Tibial artery (tissue), 4 donors: ENCODE results near the gene PCNX3.

Source experiments
- DNase-seq, 2 donors: peaks; one replicate each; pipeline ENCODE4 v3.0.0-alpha.2; 2019
- H3K27ac ChIP-seq, 2 donors: fragments of 200-600 bp; sonication (generic) in 1 of 2; 1 replicate in 1 of 2; 2 replicates in 1 of 2; pipeline ENCODE4 v1.5.1; 2018 to 2019; ENCODE audit warnings: mild to moderate bottlenecking in 1 of 2
- H3K27me3 ChIP-seq, 2 donors: fragments of 200-600 bp; sonication (generic) in 1 of 2; one replicate each; pipeline versions ENCODE4 v1.5.1 to v1.6.0; 2016 to 2019
- H3K36me3 ChIP-seq, 3 donors: fragments of 200-600 bp; sonication (generic) in 2 of 3; one replicate each; pipeline ENCODE4 v1.5.1; 2016 to 2019; ENCODE audit warnings: mild to moderate bottlenecking in 2 of 3
- H3K4me1 ChIP-seq, 4 donors: fragments of 200-600 bp; sonication (generic) in 2 of 4; 1 replicate in 3 of 4; 2 replicates in 1 of 4; pipeline ENCODE4 v1.5.1; 2016 to 2019
- H3K4me3 ChIP-seq, 2 donors: fragments of 200-600 bp; sonication (generic) in 1 of 2; 1 replicate in 1 of 2; 2 replicates in 1 of 2; pipeline ENCODE4 v1.5.1; 2018 to 2019; ENCODE audit warnings: mild to moderate bottlenecking in 2 of 2
- H3K9me3 ChIP-seq, 3 donors: fragments of 200-600 bp; sonication (generic) in 1 of 3; one replicate each; pipeline ENCODE4 v1.5.1; 2016 to 2019
- intact Hi-C: fragments of 100-400 bp; cut with DNase I; formaldehyde crosslinking; loops from one replicate; pipeline ENCODE4 v1.15.0; 2023; ENCODE audit warnings: low total_unique reads
- TF ChIP-seq, protein P1 (sequence below), 2 experiments: fragments of 200-600 bp in 1 of 2; fragments of 450-650 bp in 1 of 2; IDR thresholded peaks; one replicate each; pipeline ENCODE4 v1.5.1; 2017 to 2019; ENCODE audit warnings: antibody characterized with exemption in 2 of 2, mild to moderate bottlenecking in 1 of 2, moderate library complexity in 1 of 2

Gene PCNX3

DNA sequence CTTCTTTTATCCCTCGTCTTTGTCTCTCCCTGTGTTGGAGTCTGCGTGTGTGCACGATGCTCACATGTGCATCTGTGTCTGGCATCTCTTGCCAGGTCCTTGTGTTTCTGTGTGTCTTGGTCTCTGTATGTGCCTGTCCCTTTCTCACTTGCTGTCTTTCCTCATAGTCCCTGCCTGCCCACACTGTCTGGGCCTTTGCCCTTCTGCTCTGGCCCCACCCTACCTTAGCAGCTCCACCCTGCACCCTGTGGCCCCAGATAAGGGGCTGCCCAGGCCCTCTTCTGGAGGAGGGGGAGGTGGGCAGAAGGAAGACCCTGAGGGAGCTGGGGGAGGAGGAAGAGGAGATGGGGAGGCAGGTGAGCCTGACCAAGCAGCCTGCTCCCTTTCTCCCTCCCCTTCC lies 36.9 kb upstream of the PCNX3 start:
- Histone ChIP-seq H3K27ac (peak overlapping the region; percentile 93 to 98), H3K27me3 (no peaks in the 10 kb centered on the region), H3K36me3 (peaks cover 39 to 51% (median 49%) of the 10 kb centered on the region in 3 donors), H3K4me3 (peak overlapping the region in 1 of 2 donors; percentile 96), H3K9me3 (no peaks in the 10 kb centered on the region), H3K4me1 (peaks cover 0 to 53% (median 33%) of the 10 kb centered on the region in 4 donors)
- TF ChIP-seq, protein P1, sequence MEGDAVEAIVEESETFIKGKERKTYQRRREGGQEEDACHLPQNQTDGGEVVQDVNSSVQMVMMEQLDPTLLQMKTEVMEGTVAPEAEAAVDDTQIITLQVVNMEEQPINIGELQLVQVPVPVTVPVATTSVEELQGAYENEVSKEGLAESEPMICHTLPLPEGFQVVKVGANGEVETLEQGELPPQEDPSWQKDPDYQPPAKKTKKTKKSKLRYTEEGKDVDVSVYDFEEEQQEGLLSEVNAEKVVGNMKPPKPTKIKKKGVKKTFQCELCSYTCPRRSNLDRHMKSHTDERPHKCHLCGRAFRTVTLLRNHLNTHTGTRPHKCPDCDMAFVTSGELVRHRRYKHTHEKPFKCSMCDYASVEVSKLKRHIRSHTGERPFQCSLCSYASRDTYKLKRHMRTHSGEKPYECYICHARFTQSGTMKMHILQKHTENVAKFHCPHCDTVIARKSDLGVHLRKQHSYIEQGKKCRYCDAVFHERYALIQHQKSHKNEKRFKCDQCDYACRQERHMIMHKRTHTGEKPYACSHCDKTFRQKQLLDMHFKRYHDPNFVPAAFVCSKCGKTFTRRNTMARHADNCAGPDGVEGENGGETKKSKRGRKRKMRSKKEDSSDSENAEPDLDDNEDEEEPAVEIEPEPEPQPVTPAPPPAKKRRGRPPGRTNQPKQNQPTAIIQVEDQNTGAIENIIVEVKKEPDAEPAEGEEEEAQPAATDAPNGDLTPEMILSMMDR (IDR thresholded peaks at IDR 0.05), result no peak
- no peak for DNase-seq
- intact Hi-C loops, result no loop called here

DNA sequence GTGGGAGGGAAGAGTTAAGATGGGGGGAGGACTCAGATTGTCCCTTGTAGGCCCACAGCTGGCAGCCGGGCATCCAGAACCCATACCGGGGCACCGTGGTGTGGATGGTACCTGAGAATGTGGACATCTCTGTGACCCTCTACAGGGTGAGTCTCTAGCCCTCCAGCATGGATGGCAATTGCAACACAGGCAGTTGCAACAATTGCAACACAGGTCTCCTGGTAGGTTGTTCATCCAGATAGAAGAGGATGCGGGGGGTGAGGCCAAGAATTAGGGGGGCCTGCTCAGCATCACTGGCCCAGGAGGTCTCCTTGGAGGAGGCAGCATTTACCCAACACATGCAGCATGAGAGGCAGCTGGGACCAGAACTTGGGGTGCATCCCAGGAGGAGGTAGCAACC lies 36.3 kb upstream of the PCNX3 start:
- DNase-seq, result no peak
- TF ChIP-seq, protein P1 (IDR thresholded peaks at IDR 0.05), result no peak
- Histone ChIP-seq H3K36me3 (peaks cover 45 to 58% (median 55%) of the 10 kb centered on the region in 3 donors), H3K4me3 (no peak overlapping the region), H3K27me3 (no peaks in the 10 kb centered on the region), H3K9me3 (no peaks in the 10 kb centered on the region), H3K4me1 (peaks cover 0 to 49% (median 31%) of the 10 kb centered on the region in 4 donors), H3K27ac (peak overlapping the region; percentile 93 to 98)
- intact Hi-C loops, result no loop called here

DNA sequence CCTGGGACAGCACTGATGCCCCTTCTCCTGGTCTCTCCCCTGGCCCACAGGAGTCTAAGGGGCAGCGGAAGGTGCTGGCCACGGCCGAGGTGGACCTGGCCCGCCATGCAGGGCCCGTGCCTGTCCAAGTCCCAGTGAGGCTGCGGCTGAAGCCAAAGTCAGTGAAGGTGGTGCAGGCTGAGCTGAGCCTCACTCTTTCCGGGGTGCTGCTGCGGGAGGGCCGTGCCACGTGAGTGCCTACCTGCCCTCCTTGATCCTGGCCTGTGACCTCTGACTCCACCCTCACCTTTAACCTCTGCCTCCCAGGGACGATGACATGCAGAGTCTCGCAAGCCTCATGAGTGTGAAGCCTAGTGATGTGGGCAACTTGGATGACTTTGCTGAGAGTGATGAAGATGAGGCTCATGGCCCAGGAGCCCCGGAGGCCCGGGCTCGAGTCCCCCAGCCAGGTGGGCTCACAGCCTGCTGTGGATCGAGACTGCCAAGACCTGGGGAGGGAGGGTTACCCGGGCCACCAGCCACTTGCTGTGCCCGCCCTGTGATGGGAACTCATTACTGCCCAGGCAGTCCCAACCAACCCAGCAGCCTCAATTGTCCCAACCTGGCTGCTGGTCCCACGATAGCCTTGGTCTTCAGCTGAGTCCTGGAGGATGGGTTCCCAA lies 35.4 kb upstream of the PCNX3 start:
- TF ChIP-seq, protein P1 (IDR thresholded peaks at IDR 0.05), result no peak
- Histone ChIP-seq H3K4me3 (no peak overlapping the region), H3K27ac (peak overlapping the region; percentile 57 to 98), H3K27me3 (no peaks in the 10 kb centered on the region), H3K4me1 (peaks cover 0 to 41% (median 26%) of the 10 kb centered on the region in 4 donors), H3K9me3 (no peaks in the 10 kb centered on the region), H3K36me3 (peaks cover 51 to 64% (median 64%) of the 10 kb centered on the region in 3 donors)
- no peak for DNase-seq
- intact Hi-C loops, result no loop called here

DNA sequence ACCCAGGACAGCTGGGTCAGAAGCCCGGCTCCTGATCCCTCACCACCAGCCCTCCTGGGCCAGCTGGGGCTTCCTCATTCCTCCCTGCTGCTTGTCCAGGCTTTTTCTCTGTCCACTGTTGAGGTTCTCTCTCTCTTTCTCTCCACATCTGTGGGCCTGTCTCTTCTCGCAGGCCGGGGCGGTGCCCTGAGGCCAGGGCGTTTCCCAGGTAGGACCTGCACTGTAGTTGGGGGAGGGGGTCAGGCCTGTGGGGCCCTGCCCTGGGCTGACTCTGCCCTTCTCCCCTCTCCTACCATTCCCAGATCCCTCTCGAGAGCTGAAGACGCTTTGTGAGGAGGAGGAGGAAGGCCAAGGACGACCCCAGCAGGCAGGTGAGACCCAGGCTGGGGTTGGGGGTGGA lies 34.8 kb upstream of the PCNX3 start:
- Histone ChIP-seq H3K27me3 (no peaks in the 10 kb centered on the region), H3K36me3 (peaks cover 56 to 70% (median 69%) of the 10 kb centered on the region in 3 donors), H3K9me3 (no peaks in the 10 kb centered on the region), H3K4me3 (no peak overlapping the region), H3K4me1 (peaks cover 0 to 41% (median 27%) of the 10 kb centered on the region in 4 donors), H3K27ac (peak overlapping the region; percentile 57 to 98)
- intact Hi-C loops, result no loop called here
- DNase-seq, result no peak
- TF ChIP-seq, protein P1 (IDR thresholded peaks at IDR 0.05), result no peak

DNA sequence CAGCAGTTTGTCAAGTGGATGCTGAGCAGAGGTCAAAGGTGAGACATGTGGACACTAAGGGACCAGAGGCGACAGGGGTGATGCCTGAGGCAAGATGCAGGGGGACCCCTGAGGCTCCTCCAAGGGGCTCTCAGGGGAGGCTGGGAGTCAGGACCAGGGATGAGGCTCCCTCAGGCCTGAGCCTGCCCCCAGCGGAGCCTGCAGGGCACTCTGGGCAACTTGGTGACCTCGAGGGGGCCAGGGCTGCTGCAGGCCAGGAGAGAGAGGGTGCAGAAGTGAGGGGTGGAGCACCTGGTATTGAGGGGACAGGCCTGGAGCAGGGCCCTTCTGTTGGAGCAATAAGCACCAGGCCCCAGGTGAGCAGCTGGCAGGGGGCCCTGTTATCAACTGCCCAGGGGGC lies 33.6 kb upstream of the PCNX3 start:
- Histone ChIP-seq H3K36me3 (peaks cover 58 to 77% (median 77%) of the 10 kb centered on the region in 3 donors), H3K27ac (peak overlapping the region; percentile 57 to 98), H3K27me3 (no peaks in the 10 kb centered on the region), H3K9me3 (no peaks in the 10 kb centered on the region), H3K4me1 (peaks cover 0 to 42% (median 38%) of the 10 kb centered on the region in 4 donors), H3K4me3 (no peak overlapping the region)
- TF ChIP-seq, protein P1 (IDR thresholded peaks at IDR 0.05), result no peak
- intact Hi-C loops, result no loop called here
- DNase-seq, result no peak
